GM12801 (cell line): ENCODE data around the gene EFHC1.

Source experiments
- CTCF ChIP-seq: IDR thresholded peaks from one replicate; pipeline ENCODE4 v1.5.1; 2011; ENCODE audit warnings: control low read depth; ENCODE audit not compliant: insufficient read length; ENCODE audit errors: extremely low read depth

EFHC1 gene

GRCh38 chr6:52400313-52401041, 19.7 kb upstream of the EFHC1 start:
- no peak for TF ChIP-seq CTCF

- no peak for TF ChIP-seq CTCF
Measured at GRCh38 chr6:52403086-52403485, 17.1 kb upstream of the EFHC1 start.

GRCh38 chr6:52403627-52404026, 16.5 kb upstream of the EFHC1 start:
- no peak for TF ChIP-seq CTCF

DNA sequence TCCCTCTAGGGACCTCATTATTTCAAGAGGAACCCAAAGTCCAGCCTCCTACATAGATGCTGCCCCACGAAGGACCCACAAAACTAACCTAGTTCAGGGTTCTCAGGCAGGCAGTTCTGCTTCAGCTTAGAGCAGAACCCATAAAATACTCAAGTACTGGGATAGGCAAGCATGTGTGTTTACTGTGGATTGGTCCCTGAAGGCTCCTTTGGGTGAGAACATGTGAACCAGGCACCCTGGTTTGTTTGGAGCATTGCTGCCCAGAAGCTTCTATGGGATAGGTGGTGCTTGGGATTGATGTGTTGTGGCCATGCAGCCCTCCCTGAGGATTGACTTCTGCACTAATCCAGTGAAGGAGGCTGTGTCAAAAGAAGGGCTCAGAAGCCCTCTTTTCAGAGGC, 14.9 kb upstream of the EFHC1 start:
- no peak for TF ChIP-seq CTCF

DNA sequence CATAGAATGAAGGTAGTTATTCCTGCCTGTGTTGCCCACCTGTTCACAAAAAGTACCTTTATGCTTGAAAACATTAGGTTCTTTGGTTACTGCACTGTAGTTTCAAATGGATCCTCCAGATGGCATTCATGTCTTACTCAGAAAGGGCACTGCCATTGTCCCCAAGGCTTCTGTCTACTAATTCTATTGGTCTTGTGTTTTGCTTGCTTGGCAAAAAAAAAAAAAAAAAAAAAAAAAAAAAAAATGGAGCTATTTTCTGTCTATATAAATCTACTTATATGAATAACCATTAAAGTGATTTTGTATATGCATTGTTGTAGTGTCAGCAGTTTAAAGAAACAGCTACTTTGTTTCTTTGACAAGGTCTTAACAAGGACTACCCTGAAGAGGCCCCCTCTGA, 12.7 kb upstream of the EFHC1 start:
- TF ChIP-seq CTCF, result no peak

DNA sequence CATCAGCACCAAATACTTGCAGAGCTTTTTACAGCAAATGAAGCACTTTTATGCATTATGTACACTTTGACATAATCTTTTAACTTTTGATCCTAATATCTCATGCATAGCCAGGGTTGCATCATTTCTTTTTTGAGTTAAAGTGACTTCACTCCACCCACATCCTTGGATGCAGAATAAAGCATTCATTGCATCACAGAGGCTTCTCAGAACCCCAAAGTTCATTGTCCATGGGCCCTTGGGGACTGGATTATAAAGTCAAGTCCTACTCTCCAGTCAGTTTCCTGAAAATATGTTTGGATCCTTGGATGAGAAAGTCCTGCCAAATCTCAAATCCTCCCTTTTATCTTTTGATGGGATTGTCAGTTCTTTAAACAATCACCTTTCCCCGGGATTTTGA, 10.6 kb upstream of the EFHC1 start:
- no peak for TF ChIP-seq CTCF

DNA sequence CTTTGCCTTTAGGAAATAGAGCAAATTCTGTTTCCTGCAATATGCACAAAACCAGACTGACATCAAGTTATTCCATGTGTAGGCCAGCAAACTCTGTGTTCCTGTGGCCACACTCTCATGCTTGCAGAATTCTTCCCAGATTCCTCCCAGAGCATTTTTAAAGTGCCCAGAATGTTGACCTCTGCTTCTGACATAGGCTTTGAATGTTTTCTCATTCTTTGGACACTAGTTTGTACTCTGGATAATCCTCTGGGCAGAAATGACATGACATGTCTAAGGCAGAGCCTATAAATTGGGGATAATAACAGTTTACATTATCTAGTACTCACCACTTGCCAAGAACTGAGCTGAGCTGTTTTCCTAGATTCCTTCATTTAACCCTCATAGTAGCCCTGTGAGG, 9.2 kb upstream of the EFHC1 start:
- no peak for TF ChIP-seq CTCF
